GM21367 (cell line): ENCODE results near the gene CCR9.

ENCODE experiments used
- ATAC-seq: cut with Tn5 transposase; IDR thresholded peaks from one replicate; pipeline ENCODE4 v1.9.1; 2021; ENCODE audit not compliant: unreplicated experiment

CCR9 gene

DNA sequence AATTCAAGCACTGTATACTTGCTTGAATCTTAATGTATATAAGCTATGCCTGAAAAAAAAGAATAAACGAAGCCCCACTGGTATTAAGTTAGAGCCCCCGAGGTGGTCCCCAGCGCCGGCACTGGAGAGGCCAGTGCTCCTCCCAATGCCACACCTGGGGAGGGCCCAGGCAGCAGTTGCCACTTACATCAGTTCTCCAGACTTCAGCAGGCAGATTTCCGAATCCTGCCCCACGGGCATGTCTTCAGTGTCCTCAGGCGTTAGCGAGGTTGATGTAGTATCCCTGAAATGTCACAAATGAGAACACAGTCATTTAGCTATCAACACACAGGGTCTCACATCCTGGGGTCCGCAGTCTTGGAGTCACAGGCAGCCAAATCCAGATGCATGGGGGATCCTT lies 49.9 kb downstream of the CCR9 start:
- ATAC-seq = no peak

GRCh38 chr3:45937206-45938042 lies 51.1 kb downstream of the CCR9 start:
- ATAC-seq = no peak

- no peak for ATAC-seq
Observed at GRCh38 chr3:45938043-45938435, 51.7 kb downstream of the CCR9 start.

- ATAC-seq = no peak
Observed at GRCh38 chr3:45938864-45939263, 52.5 kb downstream of the CCR9 start.

DNA sequence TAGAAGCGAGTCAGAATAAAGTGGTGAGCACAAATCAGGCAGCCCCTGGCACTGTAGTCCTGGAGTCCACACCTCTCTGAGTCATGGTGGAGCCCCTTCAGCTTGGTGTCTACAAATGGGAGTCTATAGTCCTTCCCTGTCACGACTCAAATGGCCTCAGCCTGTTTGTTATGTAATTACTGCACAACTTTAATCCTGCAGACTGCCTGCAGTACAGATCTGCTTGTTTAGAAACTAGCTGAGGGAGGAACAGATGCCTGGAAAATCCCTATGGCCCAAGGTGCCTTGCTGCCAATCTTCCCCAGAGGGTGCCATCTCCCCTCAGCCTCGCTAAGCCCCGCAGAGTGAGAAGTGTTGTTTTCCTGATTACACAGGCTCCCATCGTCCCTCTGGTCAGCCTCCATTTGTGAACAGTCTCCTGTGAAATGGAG lies 53.0 kb downstream of the CCR9 start:
- ATAC-seq = no peak

DNA sequence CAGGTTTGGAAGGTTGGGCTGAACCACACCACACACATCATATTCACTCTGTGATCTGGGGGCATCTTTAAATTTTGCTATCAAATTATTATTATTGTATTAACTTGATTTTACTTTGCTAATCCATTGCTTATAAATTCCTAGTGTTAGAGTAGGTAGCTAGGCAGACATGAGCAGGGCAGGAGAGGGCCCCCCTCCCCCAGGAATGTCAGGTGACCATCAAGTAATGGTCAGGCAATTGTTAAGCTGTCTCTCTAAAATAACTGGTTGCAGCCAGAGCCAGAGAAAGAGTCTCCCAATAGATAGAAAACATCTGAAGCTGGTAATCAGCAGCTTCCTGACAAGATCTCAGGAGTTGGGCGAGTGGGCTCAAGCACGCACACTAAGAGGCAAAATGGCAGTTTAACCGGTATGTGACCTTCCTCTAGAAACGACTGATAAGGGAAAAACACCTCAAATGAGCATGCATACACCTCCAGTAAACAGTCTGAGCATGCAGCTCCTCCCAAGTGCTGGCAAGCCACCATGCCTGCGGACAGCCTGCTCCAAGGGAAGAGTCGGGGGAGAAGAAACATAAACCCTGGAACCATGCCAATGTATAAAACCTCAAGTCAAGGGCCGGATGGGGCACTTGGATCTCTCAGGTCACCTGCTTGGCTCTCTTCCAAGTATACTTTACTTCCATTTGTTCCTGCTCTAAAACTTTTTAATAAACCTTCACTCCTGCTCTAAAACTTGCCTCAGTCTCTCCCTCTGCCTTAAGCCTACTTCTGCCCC lies 53.8 kb downstream of the CCR9 start:
- no peak for ATAC-seq

DNA sequence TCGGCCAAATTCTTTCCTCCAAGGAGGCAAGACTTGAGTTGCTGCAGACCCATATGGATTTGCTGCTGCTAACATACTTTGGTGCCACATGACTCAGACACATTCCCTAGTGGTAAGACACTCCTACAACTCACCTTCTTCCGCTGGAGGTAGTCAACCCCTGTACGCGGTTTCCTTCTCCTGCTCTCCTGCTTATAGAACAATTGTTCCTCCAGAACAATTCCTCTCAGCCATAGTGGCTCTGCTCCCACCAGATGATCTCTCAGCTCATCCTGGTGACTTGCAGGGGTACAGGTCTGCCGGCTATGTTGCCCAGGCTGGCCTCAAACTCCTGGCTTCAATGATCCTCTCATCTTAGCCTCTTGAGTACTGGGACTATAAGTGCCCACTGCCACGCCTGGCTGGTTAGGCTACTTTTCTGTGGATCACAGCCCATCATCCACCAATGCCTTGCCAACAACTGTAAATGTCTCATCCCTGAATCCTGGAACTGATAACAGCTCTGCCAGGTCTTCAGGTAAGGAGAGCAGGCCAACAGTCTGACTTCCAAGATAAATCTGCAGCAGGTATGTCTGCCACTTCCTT lies 54.5 kb downstream of the CCR9 start:
- no peak for ATAC-seq

DNA sequence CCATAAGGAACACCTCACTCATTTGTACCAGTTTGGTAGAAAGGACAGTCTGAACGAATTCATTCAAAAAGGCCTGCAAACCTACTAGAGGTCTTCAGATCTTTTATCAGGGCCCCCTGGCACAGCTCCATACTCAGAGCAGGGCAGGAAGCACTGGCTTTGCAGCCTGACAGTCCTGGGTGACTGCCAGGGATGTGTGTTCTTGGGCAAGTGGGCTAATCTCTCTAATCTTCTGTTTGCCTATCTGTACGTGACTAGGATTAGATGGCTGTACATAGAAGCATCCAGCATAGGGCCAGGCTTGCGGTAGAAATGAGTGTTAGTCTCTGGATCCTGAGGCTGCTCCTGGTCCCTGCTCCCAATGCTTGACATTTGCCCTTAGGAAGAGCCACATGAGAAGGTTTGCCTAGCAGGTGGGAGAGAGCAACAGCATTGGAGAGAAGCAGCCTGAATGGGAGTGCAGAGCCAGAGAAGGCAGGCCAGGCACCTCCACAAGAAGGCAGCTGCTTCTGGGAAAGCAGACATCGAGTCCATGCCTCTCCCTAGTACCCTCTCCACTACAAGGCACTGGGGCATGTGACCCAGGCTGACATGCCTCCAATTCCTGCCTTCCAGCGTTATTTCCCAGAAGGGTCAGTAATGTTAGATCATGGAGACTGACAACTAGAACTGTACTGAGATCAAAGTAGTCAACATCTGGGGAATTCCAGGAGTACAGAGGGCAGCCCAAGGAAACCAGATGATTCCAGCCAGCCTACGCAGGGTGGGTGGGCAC lies 55.9 kb downstream of the CCR9 start:
- no peak for ATAC-seq

- ATAC-seq = no peak
Observed at GRCh38 chr3:45943207-45943846, 57.0 kb downstream of the CCR9 start, which contains the start of gene CXCR6. CXCR6 (plus strand) TSS chr3:45943464; CDS start chr3:45946482, 3,018 bp downstream.

DNA sequence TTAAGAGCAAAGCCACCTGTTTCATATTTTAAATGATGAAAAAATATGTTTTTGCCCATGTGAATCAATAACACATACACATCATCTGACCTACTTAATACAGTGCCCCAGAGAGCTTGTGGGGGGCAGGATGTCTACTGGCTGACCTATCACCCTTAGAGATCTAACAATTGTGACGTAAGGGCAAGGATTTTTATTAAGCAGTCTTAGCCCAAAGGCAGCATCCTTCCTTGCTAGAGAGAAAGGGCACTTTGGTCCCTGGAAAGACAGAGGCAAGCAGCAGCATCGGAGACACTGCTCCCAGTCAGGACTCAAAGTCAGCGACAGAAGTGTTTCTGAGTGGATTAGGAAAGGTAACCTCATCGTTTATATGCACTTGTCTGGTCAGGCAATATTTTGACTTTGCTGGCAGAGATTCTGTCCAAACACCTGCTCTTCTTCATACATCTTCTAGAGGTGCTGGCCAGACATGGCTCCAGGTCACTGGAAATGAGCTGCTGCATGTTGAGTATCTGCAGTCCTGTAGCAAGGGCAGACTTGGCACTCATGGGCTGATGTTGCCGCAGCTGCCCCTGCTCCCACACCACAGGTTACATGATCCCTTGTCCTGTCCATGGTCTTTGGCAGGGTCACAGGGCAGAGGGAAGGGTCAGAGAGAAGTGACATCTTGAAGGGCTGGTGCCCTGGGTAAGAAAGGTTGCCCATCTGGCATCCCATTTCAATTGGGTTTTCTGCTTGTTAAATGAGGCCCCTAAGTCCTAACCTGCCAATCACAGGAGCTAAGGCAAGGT lies 58.7 kb downstream of the CCR9 start:
- ATAC-seq = no peak

DNA sequence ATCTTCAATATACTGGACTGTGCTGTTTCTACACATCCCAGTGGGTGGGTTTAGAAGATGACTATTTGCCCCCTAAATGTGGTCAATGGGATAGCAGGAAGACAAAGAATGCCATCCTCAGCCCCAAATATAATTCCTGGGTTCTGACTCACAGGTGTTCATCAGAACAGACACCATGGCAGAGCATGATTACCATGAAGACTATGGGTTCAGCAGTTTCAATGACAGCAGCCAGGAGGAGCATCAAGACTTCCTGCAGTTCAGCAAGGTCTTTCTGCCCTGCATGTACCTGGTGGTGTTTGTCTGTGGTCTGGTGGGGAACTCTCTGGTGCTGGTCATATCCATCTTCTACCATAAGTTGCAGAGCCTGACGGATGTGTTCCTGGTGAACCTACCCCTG lies 60.0 kb downstream of the CCR9 start:
- ATAC-seq = no peak

GRCh38 chr3:45946875-45947274 lies 60.5 kb downstream of the CCR9 start:
- ATAC-seq = no peak

DNA sequence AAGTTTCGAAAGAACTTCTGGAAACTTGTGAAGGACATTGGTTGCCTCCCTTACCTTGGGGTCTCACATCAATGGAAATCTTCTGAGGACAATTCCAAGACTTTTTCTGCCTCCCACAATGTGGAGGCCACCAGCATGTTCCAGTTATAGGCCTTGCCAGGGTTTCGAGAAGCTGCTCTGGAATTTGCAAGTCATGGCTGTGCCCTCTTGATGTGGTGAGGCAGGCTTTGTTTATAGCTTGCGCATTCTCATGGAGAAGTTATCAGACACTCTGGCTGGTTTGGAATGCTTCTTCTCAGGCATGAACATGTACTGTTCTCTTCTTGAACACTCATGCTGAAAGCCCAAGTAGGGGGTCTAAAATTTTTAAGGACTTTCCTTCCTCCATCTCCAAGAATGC lies 61.0 kb downstream of the CCR9 start:
- no peak for ATAC-seq

- no peak for ATAC-seq
Observed at GRCh38 chr3:45948311-45948781, 62.0 kb downstream of the CCR9 start.

DNA sequence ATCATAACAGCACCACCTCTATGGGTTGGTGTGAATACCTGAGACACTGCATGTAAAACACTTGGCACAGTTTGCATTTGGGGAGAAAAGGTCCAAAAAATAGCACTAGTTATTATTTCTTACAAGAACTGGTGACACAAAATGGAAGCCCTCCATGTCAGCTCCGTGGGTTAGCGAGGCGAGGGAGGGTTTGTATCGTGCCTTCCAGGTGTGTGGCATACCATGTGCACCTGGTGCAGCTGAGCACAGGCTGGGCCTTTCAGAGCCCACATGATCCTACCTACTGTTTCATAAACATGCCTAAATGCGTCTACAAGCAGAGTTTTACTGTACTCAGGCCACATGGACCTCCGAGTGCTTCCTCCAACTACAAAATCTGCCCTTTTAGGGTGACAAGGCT lies 62.5 kb downstream of the CCR9 start:
- no peak for ATAC-seq

DNA sequence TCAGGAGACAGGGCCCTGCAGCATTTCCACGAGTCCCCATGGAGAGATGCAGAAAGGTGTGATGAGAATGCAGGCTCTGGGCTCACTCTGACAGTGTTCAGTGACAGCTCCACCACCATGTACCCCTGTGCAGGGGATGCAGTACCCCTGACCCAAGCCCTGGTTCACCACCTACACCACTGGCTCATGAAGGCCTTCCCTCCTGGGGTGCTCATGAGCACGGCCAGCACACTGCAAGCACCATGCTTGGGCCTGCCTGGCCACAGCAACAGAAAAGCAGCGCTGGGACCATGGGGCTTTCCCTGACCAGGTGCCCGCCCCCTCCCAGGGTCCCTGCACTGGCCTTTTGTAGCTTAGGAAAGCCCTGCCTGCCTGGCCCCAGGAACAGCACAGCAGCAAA lies 63.1 kb downstream of the CCR9 start:
- no peak for ATAC-seq

GRCh38 chr3:45950131-45950530 lies 63.8 kb downstream of the CCR9 start:
- no peak for ATAC-seq

DNA sequence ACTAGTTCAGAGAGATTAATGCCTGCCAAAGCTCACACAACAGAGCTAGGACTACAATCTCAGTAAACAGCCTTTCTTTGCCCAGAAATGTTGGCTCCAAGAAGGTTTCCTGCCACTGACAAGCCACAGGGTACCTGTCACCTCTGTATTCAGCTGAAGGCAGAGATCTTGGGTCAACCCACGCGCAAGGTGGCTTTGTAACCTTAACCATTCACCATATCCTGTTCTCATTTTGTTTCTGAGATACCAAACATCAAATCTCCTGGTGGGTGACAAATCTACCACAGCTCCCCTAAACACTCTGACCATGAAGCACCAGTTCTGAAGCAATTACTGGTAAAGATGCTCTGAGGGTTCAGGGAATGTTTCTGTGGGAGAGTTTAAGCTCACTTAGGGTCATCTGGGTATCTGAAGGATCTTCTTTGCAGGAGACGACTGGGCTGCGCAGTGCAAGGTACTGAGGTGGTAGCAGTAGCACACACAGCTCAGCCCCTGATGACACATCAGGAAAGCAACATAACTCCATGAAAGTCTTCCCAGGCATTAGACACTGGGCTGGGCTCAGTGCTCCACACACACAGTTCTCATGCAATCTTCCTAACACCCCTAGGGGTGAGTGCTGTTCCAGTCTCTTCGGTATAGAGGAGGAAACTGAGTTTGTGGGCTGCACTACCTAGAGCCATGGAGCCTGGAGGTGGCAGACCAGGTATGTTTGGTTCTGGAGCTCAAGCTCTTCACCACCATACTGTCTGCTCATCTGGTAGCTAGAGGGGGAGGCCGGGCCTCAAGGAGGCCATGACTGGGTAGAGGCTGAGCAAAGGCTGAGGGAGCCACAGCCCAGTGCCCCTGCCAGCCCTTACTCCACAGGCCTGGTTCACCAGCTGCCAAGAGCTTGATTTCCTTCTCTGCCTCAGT lies 64.6 kb downstream of the CCR9 start:
- no peak for ATAC-seq

- ATAC-seq = no peak
Observed at GRCh38 chr3:45951946-45952345, 65.6 kb downstream of the CCR9 start.
